Peyer's patch (tissue), 4 donors: ENCODE results near the gene PTF1A. TPM values are rescaled to one million over a fixed set of nuclear protein-coding genes. Genes with fewer than 3 reads are reported as not detected.

Experiments
- DNase-seq, 3 donors: peaks; one replicate each; pipeline ENCODE4 v3.0.0-alpha.2; 2017 to 2019
- H3K27ac ChIP-seq, 4 donors: fragments of 200-600 bp; sonication (generic); one replicate each; pipeline ENCODE4 v1.5.1; 2016 to 2019
- H3K27me3 ChIP-seq, 2 donors: fragments of 200-600 bp; sonication (generic); one replicate each; pipeline ENCODE4 v1.5.1; 2019
- H3K36me3 ChIP-seq, 3 donors: fragments of 200-600 bp; sonication (generic); one replicate each; pipeline ENCODE4 v1.5.1; 2016 to 2019
- H3K4me1 ChIP-seq, 4 donors: fragments of 200-600 bp; sonication (generic); one replicate each; pipeline ENCODE4 v1.5.1; 2016 to 2019
- H3K4me3 ChIP-seq, 4 donors: fragments of 200-600 bp; sonication (generic); 1 replicate in 3 of 4; 2 replicates in 1 of 4; pipeline ENCODE4 v1.5.1; 2016 to 2019; ENCODE audit warnings: mild to moderate bottlenecking in 1 of 4
- H3K9me3 ChIP-seq, 4 donors: fragments of 200-600 bp; sonication (generic); one replicate each; pipeline ENCODE4 v1.5.1; 2016 to 2019; ENCODE audit warnings: mild to moderate bottlenecking in 1 of 4
- POLR2A ChIP-seq, 2 donors: fragments of 450-650 bp; IDR thresholded peaks; one replicate each; pipeline ENCODE4 v1.5.1; 2017; ENCODE audit warnings: antibody characterized with exemption in 2 of 2, mild to moderate bottlenecking in 2 of 2, moderate library complexity in 2 of 2
- total RNA-seq, 4 donors: library from RNA; depleted of rRNA; stranded (reverse); fragments of >200 nt; gene quantifications; one replicate each; pipeline ENCODE4 v1.1.0, GENCODE V29; 2016
- TF ChIP-seq, protein P1 (sequence below), 6 experiments: fragments of 450-650 bp in 4 of 6; fragments of 200-600 bp in 2 of 6; sonication (generic) in 1 of 6; IDR thresholded peaks; one replicate each; pipeline ENCODE4 v1.5.1; 2017 to 2019; ENCODE audit warnings: antibody characterized with exemption in 6 of 6, mild to moderate bottlenecking in 3 of 6, moderate library complexity in 1 of 6

The PTF1A gene
- total RNA-seq, 4 donors from 2014 or later: not detected

DNA sequence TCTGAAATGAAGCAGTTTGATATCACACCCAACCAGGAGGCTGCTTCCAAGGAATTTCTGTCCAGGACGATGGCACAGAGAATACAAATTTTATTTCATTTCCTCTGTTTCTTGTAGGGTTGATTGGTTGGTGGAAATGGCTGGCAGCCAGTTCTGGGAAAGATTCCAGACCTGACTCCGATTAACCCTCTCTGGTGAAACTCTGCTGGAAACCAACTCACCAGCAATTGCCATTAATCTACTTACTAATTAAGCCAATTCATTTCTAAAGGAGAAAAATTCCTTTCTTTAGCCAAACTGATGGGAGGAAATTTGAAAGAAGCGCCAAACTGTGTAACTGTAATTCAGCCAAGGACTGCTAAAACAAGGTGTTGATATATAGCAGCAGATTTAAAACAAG, 10.7 kb downstream of the PTF1A start:
- Histone ChIP-seq H3K36me3 (no peaks in the 10 kb centered on the region), H3K4me1 (no peaks in the 10 kb centered on the region), H3K27ac (no peak overlapping the region), H3K4me3 (no peak overlapping the region), H3K9me3 (no peaks in the 10 kb centered on the region), H3K27me3 (peaks cover 0 to 9% of the 10 kb centered on the region in 2 donors)
- no peak for DNase-seq
- no peak for TF ChIP-seq POLR2A (IDR thresholded peaks at IDR 0.05)
- TF ChIP-seq, protein P1, sequence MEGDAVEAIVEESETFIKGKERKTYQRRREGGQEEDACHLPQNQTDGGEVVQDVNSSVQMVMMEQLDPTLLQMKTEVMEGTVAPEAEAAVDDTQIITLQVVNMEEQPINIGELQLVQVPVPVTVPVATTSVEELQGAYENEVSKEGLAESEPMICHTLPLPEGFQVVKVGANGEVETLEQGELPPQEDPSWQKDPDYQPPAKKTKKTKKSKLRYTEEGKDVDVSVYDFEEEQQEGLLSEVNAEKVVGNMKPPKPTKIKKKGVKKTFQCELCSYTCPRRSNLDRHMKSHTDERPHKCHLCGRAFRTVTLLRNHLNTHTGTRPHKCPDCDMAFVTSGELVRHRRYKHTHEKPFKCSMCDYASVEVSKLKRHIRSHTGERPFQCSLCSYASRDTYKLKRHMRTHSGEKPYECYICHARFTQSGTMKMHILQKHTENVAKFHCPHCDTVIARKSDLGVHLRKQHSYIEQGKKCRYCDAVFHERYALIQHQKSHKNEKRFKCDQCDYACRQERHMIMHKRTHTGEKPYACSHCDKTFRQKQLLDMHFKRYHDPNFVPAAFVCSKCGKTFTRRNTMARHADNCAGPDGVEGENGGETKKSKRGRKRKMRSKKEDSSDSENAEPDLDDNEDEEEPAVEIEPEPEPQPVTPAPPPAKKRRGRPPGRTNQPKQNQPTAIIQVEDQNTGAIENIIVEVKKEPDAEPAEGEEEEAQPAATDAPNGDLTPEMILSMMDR (IDR thresholded peaks at IDR 0.05): no peak

DNA sequence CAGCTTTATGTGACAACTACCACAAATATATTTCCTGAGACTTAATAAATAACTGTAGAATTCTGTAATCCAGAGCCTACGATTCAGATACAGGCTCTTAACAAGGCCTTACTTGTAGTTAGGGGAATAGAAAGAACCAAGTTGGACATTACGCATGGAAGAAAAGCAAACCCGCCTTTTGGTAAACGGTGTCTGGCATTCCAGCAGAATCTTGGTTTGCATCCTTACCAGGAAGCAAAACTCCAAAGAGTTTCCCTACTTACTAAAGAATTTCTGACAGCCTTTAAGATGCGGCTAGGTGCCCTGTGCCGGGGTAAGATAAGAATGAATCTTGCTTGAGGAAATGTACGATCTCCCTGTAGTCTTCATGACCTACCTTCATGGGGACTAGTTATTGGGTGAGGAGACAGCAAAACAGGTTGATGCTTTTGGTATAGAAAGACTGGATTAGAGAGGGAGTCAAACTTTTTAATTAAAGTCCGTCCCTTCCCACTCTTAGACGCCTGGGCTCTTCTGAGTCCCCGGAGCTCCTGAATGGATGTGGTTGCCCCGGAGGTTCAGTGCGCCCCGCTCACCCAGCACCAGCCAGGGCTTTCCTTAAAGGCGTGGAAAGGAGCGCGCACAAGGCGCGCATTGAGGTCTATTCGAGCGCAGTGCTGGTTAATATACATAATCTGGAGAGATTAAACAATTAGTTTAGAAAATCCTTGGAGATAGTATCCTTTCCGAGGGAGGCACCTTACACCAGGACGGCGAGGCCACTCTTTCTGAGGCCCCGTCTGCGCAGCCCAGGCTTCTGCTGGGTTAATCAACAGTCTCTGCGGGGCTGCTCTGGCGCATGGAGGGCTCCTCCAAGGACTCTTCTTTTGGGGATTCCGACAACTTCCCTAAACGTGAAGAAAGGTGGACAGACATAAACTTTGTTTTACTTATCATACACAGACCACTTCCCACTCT, 11.5 kb downstream of the PTF1A start:
- Histone ChIP-seq H3K36me3 (no peaks in the 10 kb centered on the region), H3K4me3 (no peak overlapping the region), H3K27me3 (peaks cover 0 to 9% of the 10 kb centered on the region in 2 donors), H3K9me3 (no peaks in the 10 kb centered on the region), H3K27ac (no peak overlapping the region), H3K4me1 (no peaks in the 10 kb centered on the region)
- no peak for DNase-seq
- TF ChIP-seq POLR2A (IDR thresholded peaks at IDR 0.05): no peak
- TF ChIP-seq, protein P1 (IDR thresholded peaks at IDR 0.05): no peak

DNA sequence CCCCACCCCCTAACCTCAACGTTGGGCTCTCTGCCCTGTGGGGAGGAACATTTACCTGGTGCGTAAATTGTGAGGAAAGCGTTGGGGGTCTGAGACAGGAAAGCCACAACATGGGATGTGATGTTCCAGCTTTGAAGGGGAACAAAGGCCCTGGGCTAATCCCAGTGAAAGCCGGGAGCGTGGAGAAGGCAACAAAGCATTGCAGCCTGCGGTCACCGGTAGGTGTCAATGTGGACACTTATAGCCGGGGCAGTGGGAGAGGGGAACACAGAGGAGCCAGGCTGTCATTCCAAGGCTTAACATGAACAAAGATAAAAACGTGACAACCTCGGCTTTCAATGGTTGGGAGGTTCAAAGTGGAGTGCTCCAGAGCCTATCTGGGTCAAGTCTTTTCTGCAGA, 12.7 kb downstream of the PTF1A start:
- Histone ChIP-seq H3K27ac (no peak overlapping the region), H3K27me3 (peaks cover 0 to 5% of the 10 kb centered on the region in 2 donors), H3K9me3 (no peaks in the 10 kb centered on the region), H3K4me3 (no peak overlapping the region), H3K36me3 (no peaks in the 10 kb centered on the region), H3K4me1 (no peaks in the 10 kb centered on the region)
- no peak for TF ChIP-seq POLR2A (IDR thresholded peaks at IDR 0.05)
- TF ChIP-seq, protein P1 (IDR thresholded peaks at IDR 0.05): no peak
- DNase-seq: no peak

DNA sequence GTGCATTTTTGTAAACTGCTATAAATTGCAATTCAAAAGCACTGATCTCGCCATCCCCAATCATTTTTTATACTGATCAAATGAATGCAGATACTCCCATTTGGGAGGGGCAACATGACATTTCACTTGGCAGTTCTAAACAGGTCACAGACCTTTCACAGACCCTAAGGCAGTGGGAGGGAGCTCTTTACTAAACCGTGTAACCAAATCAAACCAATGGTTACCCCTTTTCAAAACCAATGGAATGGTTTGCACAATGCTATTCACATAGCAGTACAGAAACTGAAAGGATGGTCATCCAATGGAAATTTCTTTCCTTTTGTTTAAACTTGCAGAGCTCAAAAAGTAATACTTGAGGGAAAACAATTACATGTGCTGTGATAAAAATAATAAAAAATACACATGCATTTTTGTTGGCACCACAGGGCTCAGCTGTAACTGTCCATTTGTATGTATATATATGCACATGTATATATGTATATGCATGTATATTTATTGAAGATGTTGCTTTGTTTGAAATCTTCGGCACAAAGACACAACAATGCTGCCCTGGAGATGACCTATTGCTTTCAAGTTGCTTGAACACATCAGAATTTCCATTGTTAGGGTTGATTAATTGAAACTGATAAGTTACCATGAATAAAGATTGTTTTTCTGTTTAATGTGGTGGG, 14.0 kb downstream of the PTF1A start:
- H3K27me3 ChIP-seq: peaks cover 0 to 5% of the 10 kb centered on the region in 2 donors
- H3K27ac ChIP-seq: no peak overlapping the region
- no peaks in the 10 kb centered on the region for H3K36me3 ChIP-seq
- H3K4me1 ChIP-seq: no peaks in the 10 kb centered on the region
- no peak for TF ChIP-seq POLR2A (IDR thresholded peaks at IDR 0.05)
- TF ChIP-seq, protein P1 (IDR thresholded peaks at IDR 0.05): no peak
- no peaks in the 10 kb centered on the region for H3K9me3 ChIP-seq
- no peak for DNase-seq
- no peak overlapping the region for H3K4me3 ChIP-seq

DNA sequence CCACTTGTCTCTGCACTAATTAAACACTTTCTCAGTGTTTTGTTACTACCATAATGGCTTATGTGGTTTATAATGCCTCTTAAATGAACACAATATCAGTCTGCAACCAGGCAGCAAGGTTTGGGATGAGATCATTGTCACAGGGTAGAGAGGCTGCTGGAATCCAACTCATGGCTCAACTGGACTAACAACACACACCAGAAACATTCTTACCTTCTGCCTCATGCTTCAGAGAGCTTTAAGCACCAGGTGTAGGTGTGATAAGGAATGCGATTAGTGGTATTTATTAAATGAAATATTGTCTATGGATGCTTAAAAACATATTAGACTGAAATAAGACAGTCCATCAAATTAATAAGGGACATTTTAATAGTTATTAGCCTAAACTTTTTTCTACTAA, 25.4 kb downstream of the PTF1A start:
- TF ChIP-seq POLR2A (IDR thresholded peaks at IDR 0.05): no peak
- Histone ChIP-seq H3K4me3 (no peak overlapping the region), H3K9me3 (no peaks in the 10 kb centered on the region), H3K27me3 (no peaks in the 10 kb centered on the region), H3K36me3 (no peaks in the 10 kb centered on the region), H3K27ac (no peak overlapping the region), H3K4me1 (no peaks in the 10 kb centered on the region)
- DNase-seq: no peak

DNA sequence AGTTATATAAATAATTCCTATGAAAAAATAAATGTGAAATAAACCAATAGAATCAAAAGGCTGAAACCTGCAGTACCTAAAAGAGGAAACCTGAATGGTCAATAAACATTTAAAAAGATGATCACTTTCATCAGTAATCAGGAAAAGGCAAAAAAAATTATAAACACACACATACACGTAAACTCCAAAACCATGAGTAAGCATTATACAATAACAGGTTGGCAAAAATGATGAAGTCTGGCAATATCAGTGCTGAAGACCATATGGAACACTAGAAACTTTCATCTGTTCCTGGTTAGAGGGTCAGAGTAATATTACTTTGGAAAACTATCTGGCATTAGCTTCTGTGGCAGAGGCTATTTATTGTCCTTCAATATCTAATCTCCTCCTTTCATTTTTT, 38.5 kb downstream of the PTF1A start:
- TF ChIP-seq, protein P1 (IDR thresholded peaks at IDR 0.05): no peak
- no peak for TF ChIP-seq POLR2A (IDR thresholded peaks at IDR 0.05)
- H3K27ac ChIP-seq: no peak overlapping the region
- no peaks in the 10 kb centered on the region for H3K27me3 ChIP-seq
- no peaks in the 10 kb centered on the region for H3K4me1 ChIP-seq
- no peaks in the 10 kb centered on the region for H3K36me3 ChIP-seq
- no peaks in the 10 kb centered on the region for H3K9me3 ChIP-seq
- no peak for DNase-seq
- no peak overlapping the region for H3K4me3 ChIP-seq
